ENCODE measurements around the gene PLCG2. TPM values are rescaled to one million over a fixed set of nuclear protein-coding genes. Genes with fewer than 3 reads are reported as not detected.
A peak's percentile ranks its signal among the peaks of the same experiment; 100 is the strongest.

PLCG2 gene
- total and polyA plus RNA-seq, 9 donors, result 3.3 to 16.4 (median 5.6) TPM

GRCh38 chr16:81823734-81824133 lies 44.6 kb downstream of the PLCG2 start:
- no peak for TF ChIP-seq EP300 (IDR thresholded peaks at IDR 0.05)
- TF ChIP-seq CTCF (IDR thresholded peaks at IDR 0.05), result no peak
- no peak for TF ChIP-seq POLR2A (IDR thresholded peaks at IDR 0.05)
- no peaks in the 10 kb centered on the region for H3K9me3 ChIP-seq
- no peak for DNase-seq
- H3K4me1 ChIP-seq (ENCODE audit: insufficient read depth), result no peaks in the 10 kb centered on the region
- intact Hi-C loops (cut with DNase I), result no loop called here
- 79 to 97% (median 88%) methylated on average over 1 of the region's 1 CpG for WGBS, 3 donors
- H3K27ac ChIP-seq, result no peak overlapping the region
- H3K27me3 ChIP-seq, result no peaks in the 10 kb centered on the region
- no peaks in the 10 kb centered on the region for H3K36me3 ChIP-seq
- no peak overlapping the region for H3K4me3 ChIP-seq

- intact Hi-C loops (cut with DNase I), result no loop called here
- Histone ChIP-seq H3K4me1 (ENCODE audit: insufficient read depth) (no peaks in the 10 kb centered on the region), H3K36me3 (no peaks in the 10 kb centered on the region), H3K27me3 (no peaks in the 10 kb centered on the region), H3K27ac (no peak overlapping the region), H3K4me3 (no peak overlapping the region), H3K9me3 (no peaks in the 10 kb centered on the region)
- TF ChIP-seq CTCF (IDR thresholded peaks at IDR 0.05) (no peak), POLR2A (IDR thresholded peaks at IDR 0.05) (no peak), EP300 (IDR thresholded peaks at IDR 0.05) (no peak)
- 78 to 87% (median 83%) methylated on average over 5 of the region's 5 CpGs for WGBS, 3 donors
- no peak for DNase-seq
Measured at GRCh38 chr16:81826523-81826922, 47.4 kb downstream of the PLCG2 start.

GRCh38 chr16:81830845-81831540 lies 51.9 kb downstream of the PLCG2 start:
- intact Hi-C loops (cut with DNase I), result no loop called here
- no peak for TF ChIP-seq CTCF (IDR thresholded peaks at IDR 0.05)
- TF ChIP-seq POLR2A (IDR thresholded peaks at IDR 0.05), result no peak
- no peak for TF ChIP-seq EP300 (IDR thresholded peaks at IDR 0.05)
- Histone ChIP-seq H3K4me3 (no peak overlapping the region), H3K27ac (no peak overlapping the region), H3K36me3 (no peaks in the 10 kb centered on the region), H3K27me3 (no peaks in the 10 kb centered on the region), H3K4me1 (ENCODE audit: insufficient read depth) (no peaks in the 10 kb centered on the region), H3K9me3 (no peaks in the 10 kb centered on the region)
- WGBS, 3 donors, result 32 to 40% (median 34%) methylated on average over 8 to 9 of the region's 9 CpGs
- no peak for DNase-seq

- DNase-seq, result peak in 1 of 5 donors; percentile 18
- 80 to 87% (median 87%) methylated on average over 7 to 8 of the region's 8 CpGs for WGBS, 3 donors
- no peak overlapping the region for H3K27ac ChIP-seq
- no peak overlapping the region for H3K4me3 ChIP-seq
- H3K27me3 ChIP-seq, result no peaks in the 10 kb centered on the region
- H3K4me1 ChIP-seq (ENCODE audit: insufficient read depth), result no peaks in the 10 kb centered on the region
- TF ChIP-seq POLR2A (IDR thresholded peaks at IDR 0.05), result no peak
- intact Hi-C loops (cut with DNase I), result no loop called here
- H3K36me3 ChIP-seq, result no peaks in the 10 kb centered on the region
- no peaks in the 10 kb centered on the region for H3K9me3 ChIP-seq
Measured at GRCh38 chr16:81831722-81832126, 52.6 kb downstream of the PLCG2 start.

- Histone ChIP-seq H3K36me3 (no peaks in the 10 kb centered on the region), H3K9me3 (no peaks in the 10 kb centered on the region), H3K4me3 (no peak overlapping the region), H3K27me3 (no peaks in the 10 kb centered on the region), H3K4me1 (ENCODE audit: insufficient read depth) (no peaks in the 10 kb centered on the region), H3K27ac (no peak overlapping the region)
- TF ChIP-seq POLR2A (IDR thresholded peaks at IDR 0.05) (no peak), CTCF (IDR thresholded peaks at IDR 0.05) (no peak), EP300 (IDR thresholded peaks at IDR 0.05) (no peak)
- no peak for DNase-seq
- intact Hi-C loops (cut with DNase I), result no loop called here
- 73 to 90% (median 82%) methylated on average over 12 of the region's 12 CpGs for WGBS, 3 donors
Measured at GRCh38 chr16:81832801-81833547, 53.9 kb downstream of the PLCG2 start.

Measured in ovary (tissue), 9 donors.